ENCODE data around the gene OTULIN. TPM values are rescaled to one million over a fixed set of nuclear protein-coding genes. Genes with fewer than 3 reads are reported as not detected.

OTULIN gene
- total and polyA plus RNA-seq, 2 of the 8 experiments (the other 6 are each of a cell fraction or from before 2014, with no cell fraction given), result 5.2 to 34.8 TPM

DNA sequence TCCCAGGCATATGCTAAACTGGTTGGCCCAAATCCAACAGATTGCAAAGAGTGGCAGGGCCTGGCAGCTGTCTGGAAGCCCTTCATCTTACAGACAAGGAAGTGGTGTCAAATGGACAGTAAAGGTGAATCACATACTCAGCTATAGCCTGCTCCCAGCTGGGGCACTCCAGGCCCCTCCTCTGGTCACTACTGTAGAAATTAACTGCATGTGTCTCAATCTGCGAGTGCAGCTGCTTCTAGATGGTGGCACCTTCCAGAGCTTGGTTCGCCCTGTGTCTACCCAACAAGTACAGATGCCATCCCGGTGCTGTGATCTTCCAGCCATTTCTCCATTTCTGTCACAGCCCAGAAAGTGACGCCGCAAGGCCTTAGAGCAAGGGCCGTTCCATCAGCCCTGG, 50.2 kb downstream of the OTULIN start (continued):
- TF ChIP-seq, protein P1, sequence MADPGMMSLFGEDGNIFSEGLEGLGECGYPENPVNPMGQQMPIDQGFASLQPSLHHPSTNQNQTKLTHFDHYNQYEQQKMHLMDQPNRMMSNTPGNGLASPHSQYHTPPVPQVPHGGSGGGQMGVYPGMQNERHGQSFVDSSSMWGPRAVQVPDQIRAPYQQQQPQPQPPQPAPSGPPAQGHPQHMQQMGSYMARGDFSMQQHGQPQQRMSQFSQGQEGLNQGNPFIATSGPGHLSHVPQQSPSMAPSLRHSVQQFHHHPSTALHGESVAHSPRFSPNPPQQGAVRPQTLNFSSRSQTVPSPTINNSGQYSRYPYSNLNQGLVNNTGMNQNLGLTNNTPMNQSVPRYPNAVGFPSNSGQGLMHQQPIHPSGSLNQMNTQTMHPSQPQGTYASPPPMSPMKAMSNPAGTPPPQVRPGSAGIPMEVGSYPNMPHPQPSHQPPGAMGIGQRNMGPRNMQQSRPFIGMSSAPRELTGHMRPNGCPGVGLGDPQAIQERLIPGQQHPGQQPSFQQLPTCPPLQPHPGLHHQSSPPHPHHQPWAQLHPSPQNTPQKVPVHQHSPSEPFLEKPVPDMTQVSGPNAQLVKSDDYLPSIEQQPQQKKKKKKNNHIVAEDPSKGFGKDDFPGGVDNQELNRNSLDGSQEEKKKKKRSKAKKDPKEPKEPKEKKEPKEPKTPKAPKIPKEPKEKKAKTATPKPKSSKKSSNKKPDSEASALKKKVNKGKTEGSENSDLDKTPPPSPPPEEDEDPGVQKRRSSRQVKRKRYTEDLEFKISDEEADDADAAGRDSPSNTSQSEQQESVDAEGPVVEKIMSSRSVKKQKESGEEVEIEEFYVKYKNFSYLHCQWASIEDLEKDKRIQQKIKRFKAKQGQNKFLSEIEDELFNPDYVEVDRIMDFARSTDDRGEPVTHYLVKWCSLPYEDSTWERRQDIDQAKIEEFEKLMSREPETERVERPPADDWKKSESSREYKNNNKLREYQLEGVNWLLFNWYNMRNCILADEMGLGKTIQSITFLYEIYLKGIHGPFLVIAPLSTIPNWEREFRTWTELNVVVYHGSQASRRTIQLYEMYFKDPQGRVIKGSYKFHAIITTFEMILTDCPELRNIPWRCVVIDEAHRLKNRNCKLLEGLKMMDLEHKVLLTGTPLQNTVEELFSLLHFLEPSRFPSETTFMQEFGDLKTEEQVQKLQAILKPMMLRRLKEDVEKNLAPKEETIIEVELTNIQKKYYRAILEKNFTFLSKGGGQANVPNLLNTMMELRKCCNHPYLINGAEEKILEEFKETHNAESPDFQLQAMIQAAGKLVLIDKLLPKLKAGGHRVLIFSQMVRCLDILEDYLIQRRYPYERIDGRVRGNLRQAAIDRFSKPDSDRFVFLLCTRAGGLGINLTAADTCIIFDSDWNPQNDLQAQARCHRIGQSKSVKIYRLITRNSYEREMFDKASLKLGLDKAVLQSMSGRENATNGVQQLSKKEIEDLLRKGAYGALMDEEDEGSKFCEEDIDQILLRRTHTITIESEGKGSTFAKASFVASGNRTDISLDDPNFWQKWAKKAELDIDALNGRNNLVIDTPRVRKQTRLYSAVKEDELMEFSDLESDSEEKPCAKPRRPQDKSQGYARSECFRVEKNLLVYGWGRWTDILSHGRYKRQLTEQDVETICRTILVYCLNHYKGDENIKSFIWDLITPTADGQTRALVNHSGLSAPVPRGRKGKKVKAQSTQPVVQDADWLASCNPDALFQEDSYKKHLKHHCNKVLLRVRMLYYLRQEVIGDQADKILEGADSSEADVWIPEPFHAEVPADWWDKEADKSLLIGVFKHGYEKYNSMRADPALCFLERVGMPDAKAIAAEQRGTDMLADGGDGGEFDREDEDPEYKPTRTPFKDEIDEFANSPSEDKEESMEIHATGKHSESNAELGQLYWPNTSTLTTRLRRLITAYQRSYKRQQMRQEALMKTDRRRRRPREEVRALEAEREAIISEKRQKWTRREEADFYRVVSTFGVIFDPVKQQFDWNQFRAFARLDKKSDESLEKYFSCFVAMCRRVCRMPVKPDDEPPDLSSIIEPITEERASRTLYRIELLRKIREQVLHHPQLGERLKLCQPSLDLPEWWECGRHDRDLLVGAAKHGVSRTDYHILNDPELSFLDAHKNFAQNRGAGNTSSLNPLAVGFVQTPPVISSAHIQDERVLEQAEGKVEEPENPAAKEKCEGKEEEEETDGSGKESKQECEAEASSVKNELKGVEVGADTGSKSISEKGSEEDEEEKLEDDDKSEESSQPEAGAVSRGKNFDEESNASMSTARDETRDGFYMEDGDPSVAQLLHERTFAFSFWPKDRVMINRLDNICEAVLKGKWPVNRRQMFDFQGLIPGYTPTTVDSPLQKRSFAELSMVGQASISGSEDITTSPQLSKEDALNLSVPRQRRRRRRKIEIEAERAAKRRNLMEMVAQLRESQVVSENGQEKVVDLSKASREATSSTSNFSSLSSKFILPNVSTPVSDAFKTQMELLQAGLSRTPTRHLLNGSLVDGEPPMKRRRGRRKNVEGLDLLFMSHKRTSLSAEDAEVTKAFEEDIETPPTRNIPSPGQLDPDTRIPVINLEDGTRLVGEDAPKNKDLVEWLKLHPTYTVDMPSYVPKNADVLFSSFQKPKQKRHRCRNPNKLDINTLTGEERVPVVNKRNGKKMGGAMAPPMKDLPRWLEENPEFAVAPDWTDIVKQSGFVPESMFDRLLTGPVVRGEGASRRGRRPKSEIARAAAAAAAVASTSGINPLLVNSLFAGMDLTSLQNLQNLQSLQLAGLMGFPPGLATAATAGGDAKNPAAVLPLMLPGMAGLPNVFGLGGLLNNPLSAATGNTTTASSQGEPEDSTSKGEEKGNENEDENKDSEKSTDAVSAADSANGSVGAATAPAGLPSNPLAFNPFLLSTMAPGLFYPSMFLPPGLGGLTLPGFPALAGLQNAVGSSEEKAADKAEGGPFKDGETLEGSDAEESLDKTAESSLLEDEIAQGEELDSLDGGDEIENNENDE (IDR thresholded peaks at IDR 0.05; ENCODE audit: insufficient replicate concordance, low read length), result no peak
- TF ChIP-seq JUND (IDR thresholded peaks at IDR 0.05; ENCODE audit: low read length) (no peak), PHF8 (conservative IDR thresholded peaks at IDR 0.05; ENCODE audit: low read depth, low read length) (no peak), SUZ12 (IDR thresholded peaks at IDR 0.05; ENCODE audit: low read length) (no peak), BACH1 (IDR thresholded peaks at IDR 0.05; ENCODE audit: low read length) (no peak), RFX5 (IDR thresholded peaks at IDR 0.05; ENCODE audit: borderline replicate concordance, low read depth, low read length) (no peak), EP300 (IDR thresholded peaks at IDR 0.05; ENCODE audit: borderline replicate concordance in 1 of 2, low read depth in 2 of 2, low read length in 2 of 2) (no peak), RAD21 (IDR thresholded peaks at IDR 0.05 in 1 of 2, conservative IDR thresholded peaks at IDR 0.05 in 1 of 2; ENCODE audit: low read depth in 2 of 2, low read length in 2 of 2) (no peak), KDM4A (IDR thresholded peaks at IDR 0.05; ENCODE audit: low read depth, low read length, severe bottlenecking) (no peak)
